Right cardiac atrium (tissue), 5 donors: Measurements from ENCODE around the gene GPC5. TPM values are rescaled to one million over a fixed set of nuclear protein-coding genes. Genes with fewer than 3 reads are reported as not detected.

Experiments used
- ATAC-seq, 2 donors: fragments of 200-7000 bp; cut with Tn5 transposase; one replicate each; pipeline versions ENCODE4 v1.8.0 to v1.9.1; 2020; ENCODE audit warnings: moderate library complexity in 2 of 2, mild to moderate bottlenecking in 1 of 2
- DNase-seq, 3 donors: peaks; one replicate each; pipeline ENCODE4 v3.0.0-alpha.2; 2020
- H3K27ac ChIP-seq: one replicate; pipeline ENCODE4 v1.5.1; 2013; ENCODE audit warnings: mild to moderate bottlenecking, low read length, control low read depth, moderate library complexity
- H3K27me3 ChIP-seq: one replicate; pipeline ENCODE4 v1.6.1; 2013; ENCODE audit not compliant: control insufficient read depth, insufficient read depth
- H3K4me1 ChIP-seq: one replicate; pipeline ENCODE4 v1.6.1; 2013; ENCODE audit warnings: low read length; ENCODE audit not compliant: control insufficient read depth, insufficient read depth
- H3K4me3 ChIP-seq: one replicate; pipeline ENCODE4 v1.5.1; 2013; ENCODE audit warnings: low read length, control low read depth
- H3K9me3 ChIP-seq: one replicate; pipeline ENCODE4 v1.6.1; 2013; ENCODE audit warnings: low read length; ENCODE audit not compliant: control insufficient read depth
- WGBS: extraction: QIAGEN DNeasy Blood & Tissue Kit; methylation state at CpG from one replicate; pipeline ENCODE4 v1.1.7; 2013; 5-methylcytosine and 5-hydroxymethylcytosine counted together
- intact Hi-C, 4 donors: fragments of 100-400 bp; cut with DNase I; formaldehyde crosslinking; loops; one replicate each; pipeline versions ENCODE4 v1.11.0 to v1.14.0; 2022 to 2023
- polyA plus RNA-seq: library from polyadenylated mRNA; stranded (reverse); fragments of 200-250 nt; gene quantifications from one replicate; pipeline ENCODE4 v1.2.3, GENCODE V29; 2013
- total RNA-seq, 4 donors: library from RNA; stranded (reverse); fragmentation: NEBNext Ultra II Directional; extraction: Animal tissue kit (Norgen Biotek cat#: 25700); gene quantifications; one replicate each; pipeline ENCODE4 v1.2.1, GENCODE V29; 2021
- donor health status: healthy with polysubstance abuse.
- donor health status: DM: no; HTN: yes; CAD: no.
- donor health status: DM: no; HTN: no; CAD: no.
- donor health status: DM: no; HTN: yes; CAD: no; lungs with severe emphysema.
- donor health status: DM: yes; HTN: yes; CAD: no.

Gene GPC5
- total and polyA plus RNA-seq, 5 donors, result 0.99 to 4.3 (median 2.6) TPM

DNA sequence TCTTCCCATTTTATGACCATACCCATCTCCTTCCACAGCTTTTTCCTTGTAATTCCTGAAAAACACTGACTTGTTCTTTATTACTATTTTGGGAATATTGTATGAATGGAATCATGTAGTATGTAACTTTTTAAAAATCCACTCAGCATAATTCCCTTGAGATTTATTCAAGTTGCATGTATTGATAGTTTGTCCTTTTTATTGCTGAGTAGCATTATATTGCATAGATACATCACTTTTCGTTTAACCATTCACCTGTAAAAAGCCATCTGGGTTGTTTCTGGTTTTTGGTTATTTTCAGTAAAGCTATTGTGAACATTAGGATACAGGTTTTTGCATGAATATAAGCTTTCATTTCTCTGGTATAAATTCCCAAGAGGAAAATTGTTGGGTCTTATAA is 115.4 kb downstream of the GPC5 start:
- intact Hi-C loops, result no loop called here
- no peaks in the 10 kb centered on the region for H3K27me3 ChIP-seq
- ATAC-seq, result no peak
- WGBS, result 56% methylated on average over 1 of the region's 1 CpG
- no peak overlapping the region for H3K27ac ChIP-seq
- no peak for DNase-seq
- H3K9me3 ChIP-seq, result no peaks in the 10 kb centered on the region
- H3K4me3 ChIP-seq, result no peak overlapping the region
- H3K4me1 ChIP-seq, result no peaks in the 10 kb centered on the region

DNA sequence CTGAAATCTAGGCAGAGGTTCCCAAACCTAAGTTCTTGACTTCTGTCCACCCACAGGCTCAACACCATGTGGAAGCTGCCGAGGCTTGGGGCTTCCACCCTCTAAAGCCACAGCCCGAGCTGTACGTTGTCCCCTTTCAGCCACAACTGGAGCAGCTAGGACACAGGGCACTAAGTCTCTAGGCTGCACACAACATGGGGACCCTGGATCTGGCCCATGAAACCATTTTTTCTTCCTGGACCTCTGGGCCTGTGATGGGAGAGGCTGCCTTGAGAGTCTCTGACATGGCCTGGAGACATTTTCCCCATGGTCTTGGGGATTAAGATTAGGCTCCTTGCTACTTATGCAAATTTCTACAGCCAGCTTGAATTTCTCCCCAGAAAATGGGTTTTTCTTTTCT is 118.4 kb downstream of the GPC5 start:
- WGBS, result 82% methylated on average over 3 of the region's 3 CpGs
- ATAC-seq, result no peak

GRCh38 chr13:91520952-91521351 is 122.5 kb downstream of the GPC5 start:
- no peaks in the 10 kb centered on the region for H3K27me3 ChIP-seq
- no peak overlapping the region for H3K27ac ChIP-seq
- H3K4me3 ChIP-seq, result no peak overlapping the region
- H3K4me1 ChIP-seq, result no peaks in the 10 kb centered on the region
- H3K9me3 ChIP-seq, result no peaks in the 10 kb centered on the region
- ATAC-seq (no peak), DNase-seq (no peak)
- intact Hi-C loops, result no loop called here

More for the DNA sequence above, 118.4 kb downstream of the GPC5 start:
- H3K4me3 ChIP-seq, result no peak overlapping the region
- no peaks in the 10 kb centered on the region for H3K4me1 ChIP-seq
- intact Hi-C loops, result no loop called here
- DNase-seq, result no peak
- H3K27ac ChIP-seq, result no peak overlapping the region
- no peaks in the 10 kb centered on the region for H3K27me3 ChIP-seq
- H3K9me3 ChIP-seq, result no peaks in the 10 kb centered on the region

DNA sequence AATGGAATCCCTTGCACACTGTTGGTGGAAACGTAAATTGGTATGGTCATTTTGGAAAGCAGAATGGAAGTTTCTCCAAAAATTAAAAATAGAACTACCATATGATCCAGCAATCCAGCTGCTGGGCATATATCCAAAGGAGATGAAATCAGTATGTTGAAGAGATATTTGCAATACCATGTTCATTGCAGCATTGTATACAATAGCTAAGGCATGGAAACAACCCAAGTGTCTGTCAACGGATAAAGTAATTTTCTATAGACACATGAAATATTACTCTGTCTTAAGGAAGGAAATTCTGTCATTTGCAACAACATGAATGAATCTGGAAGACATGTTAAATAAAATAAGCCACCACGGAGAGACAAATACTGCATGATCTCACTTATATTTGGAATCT is 124.7 kb downstream of the GPC5 start:
- no peaks in the 10 kb centered on the region for H3K27me3 ChIP-seq
- DNase-seq (no peak), ATAC-seq (no peak)
- H3K4me3 ChIP-seq, result no peak overlapping the region
- intact Hi-C loops, result no loop called here
- no peaks in the 10 kb centered on the region for H3K9me3 ChIP-seq
- WGBS, result 61% methylated on average over 3 of the region's 3 CpGs
- no peak overlapping the region for H3K27ac ChIP-seq
- no peaks in the 10 kb centered on the region for H3K4me1 ChIP-seq

- Histone ChIP-seq H3K27me3 (no peaks in the 10 kb centered on the region), H3K4me1 (no peaks in the 10 kb centered on the region), H3K9me3 (no peaks in the 10 kb centered on the region), H3K4me3 (no peak overlapping the region), H3K27ac (no peak overlapping the region)
- WGBS, result 80% methylated on average over 3 of the region's 3 CpGs
- DNase-seq, result no peak
- intact Hi-C loops, result no loop called here
- ATAC-seq, result no peak
Measured at GRCh38 chr13:91526543-91527033, 128.2 kb downstream of the GPC5 start.

- H3K4me1 ChIP-seq, result no peaks in the 10 kb centered on the region
- H3K27ac ChIP-seq, result no peak overlapping the region
- no peak overlapping the region for H3K4me3 ChIP-seq
- no peaks in the 10 kb centered on the region for H3K27me3 ChIP-seq
- H3K9me3 ChIP-seq, result no peaks in the 10 kb centered on the region
- no peak for ATAC-seq
- intact Hi-C loops, result no loop called here
- no peak for DNase-seq
- 81% methylated on average over 3 of the region's 3 CpGs for WGBS
Measured at GRCh38 chr13:91529739-91530482, 131.5 kb downstream of the GPC5 start.

DNA sequence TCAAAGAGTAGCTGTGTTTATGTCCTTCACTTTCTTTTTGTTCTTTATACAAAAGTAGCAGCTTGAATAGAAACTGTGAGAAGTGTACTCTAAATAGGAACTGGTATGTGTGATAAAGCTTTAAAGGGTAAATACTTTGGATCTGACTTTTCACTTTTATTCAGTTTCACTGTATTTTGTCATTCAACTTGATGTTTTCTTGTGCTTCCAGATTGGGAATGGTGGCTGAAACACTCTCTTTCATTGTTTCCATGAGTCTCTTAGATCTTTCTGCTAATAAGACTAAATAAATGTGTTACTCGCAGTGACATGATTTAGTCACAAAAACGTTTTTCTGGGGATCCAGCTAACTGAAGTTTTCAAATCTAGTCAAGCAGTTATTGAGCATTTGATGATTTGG is 133.2 kb downstream of the GPC5 start:
- intact Hi-C loops, result no loop called here
- Histone ChIP-seq H3K27ac (no peak overlapping the region), H3K27me3 (no peaks in the 10 kb centered on the region), H3K9me3 (no peaks in the 10 kb centered on the region), H3K4me3 (peak overlapping the region; percentile 40), H3K4me1 (no peaks in the 10 kb centered on the region)
- ATAC-seq (no peak), DNase-seq (no peak)
- 52% methylated on average over 2 of the region's 2 CpGs for WGBS

- Histone ChIP-seq H3K27ac (no peak overlapping the region), H3K9me3 (no peaks in the 10 kb centered on the region), H3K27me3 (no peaks in the 10 kb centered on the region), H3K4me3 (no peak overlapping the region), H3K4me1 (no peaks in the 10 kb centered on the region)
- 42% methylated on average over 2 of the region's 2 CpGs for WGBS
- DNase-seq (no peak), ATAC-seq (no peak)
- intact Hi-C loops, result no loop called here
Measured at GRCh38 chr13:91533354-91533753, 134.9 kb downstream of the GPC5 start.

DNA sequence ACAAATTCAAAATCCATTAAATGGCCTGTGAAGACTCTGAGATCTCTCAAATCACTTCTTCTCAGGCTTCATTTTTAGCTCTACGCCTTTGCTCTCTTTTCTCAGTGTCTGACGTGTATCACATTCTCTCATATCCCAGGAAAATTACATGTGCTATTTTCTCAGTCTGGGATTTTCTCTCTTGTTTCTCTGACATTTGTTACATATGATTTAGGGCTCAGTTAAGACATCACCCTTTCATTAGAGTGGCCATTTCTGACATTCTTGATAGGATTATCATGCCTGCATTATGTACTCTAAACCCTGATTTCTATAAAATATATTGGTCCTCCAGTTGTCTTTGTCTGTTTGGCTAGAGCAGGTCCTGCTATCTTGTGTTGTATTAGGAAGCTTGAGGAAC is 136.6 kb downstream of the GPC5 start:
- H3K4me1 ChIP-seq, result no peaks in the 10 kb centered on the region
- intact Hi-C loops, result no loop called here
- 84% methylated on average over 2 of the region's 2 CpGs for WGBS
- no peaks in the 10 kb centered on the region for H3K9me3 ChIP-seq
- ATAC-seq, result no peak
- H3K4me3 ChIP-seq, result no peak overlapping the region
- H3K27me3 ChIP-seq, result no peaks in the 10 kb centered on the region
- H3K27ac ChIP-seq, result no peak overlapping the region
- no peak for DNase-seq

- WGBS, result 88% methylated on average over 2 of the region's 2 CpGs
- intact Hi-C loops, result no loop called here
Measured at GRCh38 chr13:91537376-91537775, 139.0 kb downstream of the GPC5 start.

DNA sequence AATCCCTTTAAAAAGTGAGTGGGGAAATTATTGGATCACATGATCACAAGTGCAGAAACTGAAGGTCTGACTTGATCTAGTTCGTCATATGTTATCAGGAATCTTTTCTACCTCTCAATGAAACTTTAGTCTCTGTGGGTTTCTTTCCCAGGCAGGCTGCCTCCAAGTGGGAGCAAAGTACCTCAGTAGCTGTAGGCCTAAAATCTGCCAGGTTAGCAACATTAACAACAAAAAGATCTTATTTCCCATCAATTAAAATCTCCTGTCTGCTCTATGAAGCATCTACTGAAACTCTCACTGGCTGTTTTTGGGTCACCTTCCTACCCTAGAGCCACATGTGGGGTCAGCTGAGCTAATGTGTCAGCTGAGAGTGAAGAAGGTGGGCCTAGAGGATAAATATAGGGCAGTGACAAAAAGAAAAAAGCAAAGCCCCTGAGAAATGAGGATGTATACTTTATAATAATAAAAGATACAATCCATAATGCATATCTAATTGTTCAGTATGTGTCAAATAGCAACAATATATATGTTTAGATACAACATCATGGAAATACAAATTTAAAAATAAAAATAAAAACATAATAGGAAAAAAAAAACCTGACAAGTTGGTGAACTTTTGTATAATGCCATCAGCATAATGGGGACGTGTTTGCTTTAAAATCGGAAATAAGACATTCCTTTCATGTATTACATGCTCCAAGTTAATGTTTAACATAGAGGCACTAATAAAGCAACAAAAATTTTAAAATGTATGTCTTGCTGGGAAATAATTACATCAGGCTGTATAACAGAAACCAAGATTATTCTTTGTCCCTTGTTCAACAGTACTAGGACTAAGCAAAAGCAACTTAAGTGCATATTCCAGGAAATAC is 141.1 kb downstream of the GPC5 start:
- no peaks in the 10 kb centered on the region for H3K9me3 ChIP-seq
- no peak for ATAC-seq
- no peaks in the 10 kb centered on the region for H3K27me3 ChIP-seq
- no peak overlapping the region for H3K27ac ChIP-seq
- H3K4me3 ChIP-seq, result no peak overlapping the region
- no peak for DNase-seq
- intact Hi-C loops, result no loop called here
- H3K4me1 ChIP-seq, result no peaks in the 10 kb centered on the region
- WGBS, result 74% methylated on average over 3 of the region's 3 CpGs

More at GRCh38 chr13:91537376-91537775, 139.0 kb downstream of the GPC5 start:
- Histone ChIP-seq H3K27ac (no peak overlapping the region), H3K4me3 (no peak overlapping the region), H3K9me3 (no peaks in the 10 kb centered on the region), H3K27me3 (no peaks in the 10 kb centered on the region), H3K4me1 (no peaks in the 10 kb centered on the region)
- DNase-seq, result no peak
- ATAC-seq, result no peak
